ENCODE measurements around the gene ZBTB7A.

GRCh38 chr19:4007021-4007835 lies 59.5 kb downstream of the ZBTB7A start, which contains the start of gene PIAS4:
- TF ChIP-seq EZH2 (IDR thresholded peaks at IDR 0.05; ENCODE audit: insufficient read depth, poor library complexity, severe bottlenecking) (no peak), EZH2phosphoT487 (IDR thresholded peaks at IDR 0.05; ENCODE audit: insufficient read depth, low read depth) (no peak)
